Astrocyte (in vitro differentiated cells and primary cell): ENCODE measurements around the gene FRYL. TPM values are rescaled to one million over a fixed set of nuclear protein-coding genes. Genes with fewer than 3 reads are reported as not detected.
A peak's percentile ranks its signal among the peaks of the same experiment; 100 is the strongest.
"Not testable (repeated sequence)": the region's sequence is repeated elsewhere in the genome, so short reads cannot be mapped to it uniquely, and the experiment has no call there.

Experiments
- DNase-seq: peaks from one replicate; pipeline ENCODE4 v3.0.0-alpha.2; 2010; ENCODE audit warnings: low read depth
- FAIRE-seq: peaks from 2 replicates; lab custom pipeline; 2011; peaks lifted over from hg19 to GRCh38; lab: Jason Lieb, UNC
- H2AFZ ChIP-seq: 2 replicates; pipeline ENCODE4 v1.6.0; 2012; ENCODE audit warnings: low read depth, low read length, inconsistent platforms
- H3K27ac ChIP-seq: 2 replicates; pipeline ENCODE4 v1.5.1; 2011; ENCODE audit warnings: low read depth, low read length, inconsistent platforms
- H3K27me3 ChIP-seq: 2 replicates; pipeline ENCODE4 v1.6.0; 2011; ENCODE audit warnings: low read length, inconsistent platforms; ENCODE audit not compliant: insufficient read depth
- H3K36me3 ChIP-seq: 2 replicates; pipeline ENCODE4 v1.5.1; 2011; ENCODE audit warnings: low read length, inconsistent platforms; ENCODE audit not compliant: insufficient read depth
- H3K4me1 ChIP-seq: 2 replicates; pipeline ENCODE4 v1.5.1; 2011; ENCODE audit warnings: low read length, inconsistent platforms; ENCODE audit not compliant: insufficient read depth
- H3K4me2 ChIP-seq: 2 replicates; pipeline ENCODE4 v1.6.0; 2012; ENCODE audit warnings: low read length, inconsistent platforms
- H3K4me3 ChIP-seq: 2 replicates; pipeline ENCODE4 v1.5.1; 2011; ENCODE audit warnings: low read depth, mild to moderate bottlenecking, low read length, inconsistent platforms; ENCODE audit not compliant: insufficient read depth
- H3K79me2 ChIP-seq: 2 replicates; pipeline ENCODE4 v1.6.0; 2012; ENCODE audit warnings: mild to moderate bottlenecking, low read length, inconsistent platforms; ENCODE audit not compliant: insufficient read depth
- H3K9ac ChIP-seq: 2 replicates; pipeline ENCODE4 v1.6.0; 2012; ENCODE audit warnings: mild to moderate bottlenecking, low read length, inconsistent platforms
- H3K9me3 ChIP-seq: 2 replicates; pipeline ENCODE4 v1.5.1; 2012; ENCODE audit warnings: low read depth, mild to moderate bottlenecking, low read length, inconsistent platforms; ENCODE audit not compliant: insufficient read depth
- H4K20me1 ChIP-seq: 2 replicates; pipeline ENCODE4 v1.6.0; 2012; ENCODE audit warnings: low read length, inconsistent platforms; ENCODE audit not compliant: insufficient read depth
- H3K27ac Mint-ChIP-seq: one replicate; pipeline ENCODE4 v1.8.0; 2021; ENCODE audit warnings: mild to moderate bottlenecking, mixed read lengths; ENCODE audit not compliant: unreplicated experiment
- H3K27me3 Mint-ChIP-seq: one replicate; pipeline ENCODE4 v1.8.0; 2021; ENCODE audit warnings: low read depth, mixed read lengths; ENCODE audit not compliant: unreplicated experiment
- H3K36me3 Mint-ChIP-seq: one replicate; pipeline ENCODE4 v1.8.0; 2021; ENCODE audit warnings: low read depth, mixed read lengths; ENCODE audit not compliant: unreplicated experiment
- H3K4me1 Mint-ChIP-seq: one replicate; pipeline ENCODE4 v1.8.0; 2021; ENCODE audit warnings: low read depth, mixed read lengths; ENCODE audit not compliant: unreplicated experiment
- H3K4me3 Mint-ChIP-seq: one replicate; pipeline ENCODE4 v1.8.0; 2021; ENCODE audit warnings: mild to moderate bottlenecking, moderate library complexity, mixed read lengths; ENCODE audit not compliant: unreplicated experiment
- H3K9me3 Mint-ChIP-seq: one replicate; pipeline ENCODE4 v1.8.0; 2021; ENCODE audit warnings: mild to moderate bottlenecking, mixed read lengths; ENCODE audit not compliant: unreplicated experiment
- EZH2 ChIP-seq: IDR thresholded peaks from 2 replicates; pipeline ENCODE4 v1.6.1; 2012; ENCODE audit warnings: mild to moderate bottlenecking, low read length, inconsistent platforms; ENCODE audit not compliant: insufficient read depth
- total RNA-seq: library from RNA; stranded (reverse); gene quantifications from 2 replicates; pipeline ENCODE4 v1.2.1, GENCODE V29; 2021
- TF ChIP-seq, protein P1 (sequence below): IDR thresholded peaks from 2 replicates; pipeline ENCODE4 v1.5.1; 2011; ENCODE audit warnings: low read depth, mild to moderate bottlenecking, inconsistent platforms, low read length, moderate library complexity; ENCODE audit not compliant: insufficient read depth

Gene FRYL
- total RNA-seq, 1 donor from 2014 or later: 70.0 TPM

DNA sequence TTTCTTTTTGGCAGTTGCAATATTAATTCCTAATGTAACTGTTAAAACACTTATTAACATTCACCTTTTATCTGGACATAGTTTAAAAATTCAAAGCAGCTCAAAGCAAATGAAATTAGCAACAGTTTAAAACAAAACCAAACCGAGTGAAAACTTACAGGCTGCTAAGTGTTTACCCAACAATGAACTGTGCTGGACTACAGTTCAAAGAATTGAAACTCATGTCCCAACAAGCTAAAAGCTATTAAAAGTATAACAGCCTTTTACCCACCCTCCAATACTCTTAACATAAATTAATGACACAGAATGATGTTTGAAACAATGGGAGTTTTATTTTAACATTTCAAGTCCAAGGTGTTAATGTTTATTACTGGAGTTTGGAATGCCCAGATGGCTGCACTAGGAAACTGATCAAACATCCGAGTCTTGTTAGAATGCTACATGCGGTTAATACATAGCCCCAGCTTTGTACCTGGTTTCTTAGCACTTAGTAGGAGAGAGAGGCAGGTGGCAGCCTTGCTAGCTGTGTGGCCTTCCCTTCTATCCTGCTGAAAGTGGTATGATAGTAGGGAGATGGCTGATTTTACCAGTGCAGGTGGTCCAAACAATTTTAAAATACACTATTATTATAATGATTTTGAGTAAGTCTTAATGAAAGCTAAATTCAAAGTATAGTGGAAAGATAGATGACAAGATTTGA lies 21.1 kb upstream of the FRYL start:
- Histone ChIP-seq H3K4me1 (peaks cover 21% of the 10 kb centered on the region), H4K20me1 (no peaks in the 10 kb centered on the region), H3K9me3 (no peaks in the 10 kb centered on the region), H3K36me3 (no peaks in the 10 kb centered on the region), H3K4me2 (no peak overlapping the region), H3K4me3 (no peak overlapping the region), H3K27ac (no peak overlapping the region), H3K27me3 (no peaks in the 10 kb centered on the region), H3K9ac (no peak overlapping the region), H2AFZ (no peak overlapping the region), H3K79me2 (no peaks in the 10 kb centered on the region)
- no peak for FAIRE-seq
- peaks cover 10% of the 10 kb centered on the region for H3K4me1 Mint-ChIP-seq
- no peak overlapping the region for H3K27ac Mint-ChIP-seq
- H3K9me3 Mint-ChIP-seq: no peaks in the 10 kb centered on the region
- DNase-seq: no peak
- no peaks in the 10 kb centered on the region for H3K36me3 Mint-ChIP-seq
- H3K4me3 Mint-ChIP-seq: no peak overlapping the region
- no peaks in the 10 kb centered on the region for H3K27me3 Mint-ChIP-seq
- no peak for TF ChIP-seq EZH2
- TF ChIP-seq, protein P1, sequence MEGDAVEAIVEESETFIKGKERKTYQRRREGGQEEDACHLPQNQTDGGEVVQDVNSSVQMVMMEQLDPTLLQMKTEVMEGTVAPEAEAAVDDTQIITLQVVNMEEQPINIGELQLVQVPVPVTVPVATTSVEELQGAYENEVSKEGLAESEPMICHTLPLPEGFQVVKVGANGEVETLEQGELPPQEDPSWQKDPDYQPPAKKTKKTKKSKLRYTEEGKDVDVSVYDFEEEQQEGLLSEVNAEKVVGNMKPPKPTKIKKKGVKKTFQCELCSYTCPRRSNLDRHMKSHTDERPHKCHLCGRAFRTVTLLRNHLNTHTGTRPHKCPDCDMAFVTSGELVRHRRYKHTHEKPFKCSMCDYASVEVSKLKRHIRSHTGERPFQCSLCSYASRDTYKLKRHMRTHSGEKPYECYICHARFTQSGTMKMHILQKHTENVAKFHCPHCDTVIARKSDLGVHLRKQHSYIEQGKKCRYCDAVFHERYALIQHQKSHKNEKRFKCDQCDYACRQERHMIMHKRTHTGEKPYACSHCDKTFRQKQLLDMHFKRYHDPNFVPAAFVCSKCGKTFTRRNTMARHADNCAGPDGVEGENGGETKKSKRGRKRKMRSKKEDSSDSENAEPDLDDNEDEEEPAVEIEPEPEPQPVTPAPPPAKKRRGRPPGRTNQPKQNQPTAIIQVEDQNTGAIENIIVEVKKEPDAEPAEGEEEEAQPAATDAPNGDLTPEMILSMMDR: no peak

DNA sequence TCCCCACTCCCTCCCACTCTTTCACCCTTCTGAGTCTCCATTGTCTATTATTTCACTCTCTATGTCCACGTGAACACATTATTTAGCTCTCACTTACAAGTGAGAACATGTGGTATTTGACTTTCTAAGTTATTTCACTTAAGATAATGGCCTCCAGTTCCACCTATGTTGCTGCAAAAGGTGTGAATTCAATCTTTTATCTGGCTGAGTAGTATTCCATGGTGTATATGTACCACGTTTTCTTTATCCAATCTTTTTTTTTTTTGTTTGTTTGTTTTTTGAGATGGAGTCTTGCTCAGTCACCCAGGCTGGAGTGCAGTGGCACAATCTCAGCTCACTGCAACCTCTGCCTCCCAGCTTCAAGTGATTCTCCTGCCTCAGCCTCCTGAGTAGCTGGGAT lies 20.1 kb upstream of the FRYL start:
- H3K27ac Mint-ChIP-seq, FAIRE-seq, H3K4me2 ChIP-seq, H3K27ac ChIP-seq, H3K4me3 Mint-ChIP-seq, H3K4me3 ChIP-seq, H3K9ac ChIP-seq, H3K27me3 Mint-ChIP-seq, H4K20me1 ChIP-seq, H3K36me3 ChIP-seq, H3K9me3 Mint-ChIP-seq, H3K79me2 ChIP-seq, DNase-seq, H3K27me3 ChIP-seq, H3K36me3 Mint-ChIP-seq, H3K9me3 ChIP-seq, H3K4me1 Mint-ChIP-seq, H2AFZ ChIP-seq: not testable (repeated sequence)
- H3K4me1 ChIP-seq: peaks cover 21% of the 10 kb centered on the region

DNA sequence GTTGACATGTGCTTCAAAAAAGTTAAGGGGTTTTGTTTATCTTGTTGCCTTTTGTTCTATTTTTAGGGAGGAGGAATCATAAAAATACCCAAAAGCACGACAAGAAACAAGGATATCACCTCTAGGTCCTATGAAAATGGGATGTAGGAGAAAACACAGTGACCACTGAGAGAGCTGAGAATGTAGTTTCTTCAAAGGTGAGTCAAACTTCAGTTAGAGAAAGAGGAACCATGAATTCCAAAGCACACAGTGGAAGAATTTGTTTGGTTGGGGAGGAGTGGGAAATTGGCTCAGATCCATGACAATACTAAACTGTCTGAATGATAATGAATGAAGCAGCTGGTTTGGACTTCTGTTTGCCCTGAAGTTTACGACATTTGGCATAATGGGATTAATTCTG lies 19.1 kb upstream of the FRYL start:
- H3K27me3 ChIP-seq: no peaks in the 10 kb centered on the region
- H3K27ac Mint-ChIP-seq: no peak overlapping the region
- peaks cover 21% of the 10 kb centered on the region for H3K4me1 ChIP-seq
- H4K20me1 ChIP-seq: no peaks in the 10 kb centered on the region
- H3K4me3 ChIP-seq: no peak overlapping the region
- no peak for TF ChIP-seq EZH2
- TF ChIP-seq, protein P1: no peak
- peak overlapping the region; percentile 21 for H2AFZ ChIP-seq
- no peaks in the 10 kb centered on the region for H3K36me3 ChIP-seq
- no peaks in the 10 kb centered on the region for H3K27me3 Mint-ChIP-seq
- H3K9me3 ChIP-seq: no peaks in the 10 kb centered on the region
- no peak overlapping the region for H3K27ac ChIP-seq
- H3K36me3 Mint-ChIP-seq: no peaks in the 10 kb centered on the region
- H3K79me2 ChIP-seq: no peaks in the 10 kb centered on the region
- H3K9me3 Mint-ChIP-seq: no peaks in the 10 kb centered on the region
- peak; percentile 23 for FAIRE-seq
- no peak overlapping the region for H3K9ac ChIP-seq
- peaks cover 10% of the 10 kb centered on the region for H3K4me1 Mint-ChIP-seq
- peak; percentile 5 for DNase-seq
- H3K4me2 ChIP-seq: peak overlapping the region; percentile 43
- no peak overlapping the region for H3K4me3 Mint-ChIP-seq
